T-helper 9 cell (primary cell): ENCODE data around the gene OR5K4.

Experiments used
- DNase-seq: peaks from one replicate; pipeline ENCODE4 v3.0.0-alpha.2; 2020
- total RNA-seq, 2 donors: gene quantifications; one replicate each; lab custom pipeline; 2026; lab: John Stamatoyannopoulos, UW

The OR5K4 gene, protein sequence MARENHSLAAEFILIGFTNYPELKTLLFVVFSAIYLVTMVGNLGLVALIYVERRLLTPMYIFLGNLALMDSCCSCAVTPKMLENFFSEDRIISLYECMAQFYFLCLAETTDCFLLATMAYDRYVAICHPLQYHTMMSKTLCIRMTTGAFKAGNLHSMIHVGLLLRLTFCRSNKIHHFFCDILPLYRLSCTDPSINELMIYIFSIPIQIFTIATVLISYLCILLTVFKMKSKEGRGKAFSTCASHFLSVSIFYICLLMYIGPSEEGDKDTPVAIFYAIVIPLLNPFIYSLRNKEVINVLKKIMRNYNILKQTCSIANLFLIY
- total RNA-seq = 0 reads per million in 2 donors

- DNase-seq = no peak
These were observed at the start of gene OR5K4 for GRCh38 chr3:98353554-98353953. Gene OR5K4 (plus strand): TSS chr3:98353854. CDS start chr3:98353854, 0 bp downstream.

DNA sequence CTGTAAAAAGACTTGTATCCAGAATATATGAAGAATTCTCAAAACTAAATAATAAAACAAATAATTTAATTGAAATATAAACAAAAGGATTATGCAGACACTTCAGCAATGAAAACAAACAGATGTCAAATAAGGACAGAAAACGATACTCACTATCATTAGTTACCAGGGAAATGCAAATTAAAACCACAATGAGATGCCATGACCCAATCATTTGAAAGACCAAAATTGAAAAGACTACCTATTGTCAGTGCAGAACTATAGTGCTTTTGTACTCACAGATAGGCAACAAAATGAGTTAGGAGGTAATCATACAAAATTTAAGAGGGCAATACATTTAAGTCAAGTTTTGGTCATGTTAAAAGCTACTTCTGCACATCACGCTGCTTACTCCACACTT lies 31.6 kb upstream of the OR5K4 start:
- DNase-seq = no peak

GRCh38 chr3:98322686-98323085 lies 31.0 kb upstream of the OR5K4 start:
- DNase-seq = no peak

DNA sequence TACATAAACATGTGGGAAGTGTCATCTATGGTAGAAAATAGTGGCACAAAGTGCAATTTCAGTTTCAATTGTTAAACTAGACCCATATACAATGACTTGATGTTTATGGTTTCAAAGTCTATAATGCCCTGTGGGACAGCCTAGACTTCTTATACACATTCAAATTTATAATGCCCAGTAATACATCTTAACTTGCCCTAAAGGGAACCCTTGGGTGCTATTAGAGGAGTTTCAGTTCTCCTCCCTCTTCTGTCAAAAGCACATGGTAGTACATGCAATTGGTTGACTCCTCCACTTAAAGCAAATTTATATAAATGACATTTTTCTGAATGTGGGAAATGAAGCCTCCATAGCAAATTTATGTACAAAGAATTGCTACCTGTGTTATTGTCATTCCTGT lies 30.2 kb upstream of the OR5K4 start:
- no peak for DNase-seq

DNA sequence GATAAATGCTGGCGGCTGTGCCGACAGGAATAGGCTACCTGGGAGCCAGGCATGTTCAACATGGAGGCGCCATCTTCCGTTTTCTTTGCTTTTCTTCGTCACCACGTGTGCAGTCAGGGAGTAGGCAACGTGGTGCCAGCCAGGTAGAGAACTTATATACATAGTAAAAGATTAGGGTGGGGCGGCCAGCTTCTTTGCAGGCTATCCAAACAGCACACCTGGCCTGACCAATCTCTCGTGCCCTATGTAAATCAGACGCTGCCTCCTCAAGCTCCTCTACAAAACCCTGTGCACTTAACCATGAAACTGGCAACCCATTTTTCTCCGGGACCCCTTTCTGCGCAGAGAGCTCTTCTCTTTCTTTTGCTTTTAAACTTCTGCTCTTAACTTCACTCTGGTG lies 28.6 kb upstream of the OR5K4 start:
- no peak for DNase-seq

DNA sequence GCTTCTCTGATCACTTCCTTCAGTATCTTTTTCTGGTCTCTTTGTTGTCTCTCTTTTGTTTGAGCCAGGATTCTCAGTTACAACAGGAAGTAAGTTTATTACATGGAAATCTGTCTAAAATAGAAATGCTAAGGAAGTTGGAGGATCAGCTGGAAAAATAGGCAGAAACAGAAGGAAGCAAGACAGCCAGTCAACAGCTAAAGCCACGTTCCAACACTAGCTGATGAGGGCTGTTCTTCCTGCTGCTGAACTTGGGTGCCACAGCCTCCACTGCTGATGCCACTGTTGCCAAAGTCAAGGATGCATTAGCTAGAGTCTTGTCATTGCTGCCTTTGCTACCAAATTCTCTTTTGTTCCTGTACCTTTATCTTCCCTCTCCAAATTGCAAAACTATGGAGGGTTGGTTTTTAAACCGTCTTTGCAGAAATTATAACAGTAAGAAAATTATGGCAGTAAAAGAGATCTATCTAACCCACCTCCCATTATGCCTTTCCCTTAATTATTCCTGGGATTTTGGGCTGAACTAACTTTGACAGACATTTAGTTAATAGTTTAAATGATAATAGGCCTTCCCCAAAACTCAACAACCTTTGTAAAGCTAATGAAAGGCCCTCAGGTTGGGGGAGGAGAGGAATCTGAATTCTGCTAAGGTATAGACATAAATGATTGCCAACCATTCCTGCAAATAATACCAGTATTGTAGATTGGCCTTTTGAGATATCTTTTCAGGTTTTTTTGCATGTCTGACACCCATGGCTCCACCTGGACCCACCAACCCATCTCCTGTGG lies 27.4 kb upstream of the OR5K4 start:
- DNase-seq = no peak

- no peak for DNase-seq
These were observed 26.7 kb upstream of the OR5K4 start for GRCh38 chr3:98326945-98327344.

- no peak for DNase-seq
These were observed 24.7 kb upstream of the OR5K4 start for GRCh38 chr3:98328933-98329332.

DNA sequence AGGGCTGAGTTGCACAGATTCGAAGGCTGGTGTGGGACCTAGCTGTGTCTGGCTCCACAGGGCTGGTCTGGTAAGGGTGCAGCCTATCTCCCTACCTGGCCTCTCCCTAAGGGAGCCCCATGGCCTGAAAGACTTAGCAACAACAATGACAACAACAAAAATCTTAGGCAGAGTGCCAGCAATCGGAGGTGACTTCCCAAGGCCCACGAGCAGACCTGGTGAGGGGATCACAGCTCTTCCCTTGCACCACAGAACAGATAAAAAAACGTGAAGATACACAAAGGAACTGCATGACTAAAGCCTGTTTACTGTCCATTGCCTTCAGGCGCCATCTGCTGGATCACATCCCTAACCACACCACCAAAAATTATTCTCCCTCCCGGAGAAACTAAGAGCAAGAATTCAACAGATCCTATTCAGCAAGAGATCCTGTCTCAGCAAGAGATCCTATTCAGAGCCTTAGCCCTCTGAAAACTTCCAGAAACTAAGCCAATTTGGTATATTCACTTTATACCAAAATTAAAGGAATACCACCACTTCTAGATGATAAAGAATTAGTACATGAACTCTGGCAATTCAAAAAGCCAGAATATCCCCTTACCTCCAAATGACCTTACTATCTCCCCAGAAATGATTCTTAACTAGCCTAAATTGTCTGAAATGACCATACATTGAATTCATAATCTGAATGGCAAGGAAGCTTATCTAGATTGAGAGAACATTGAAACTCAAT lies 24.1 kb upstream of the OR5K4 start:
- peak; percentile 28 for DNase-seq

- no peak for DNase-seq
These were observed 22.3 kb upstream of the OR5K4 start for GRCh38 chr3:98331329-98331728.

GRCh38 chr3:98333989-98334606 lies 19.6 kb upstream of the OR5K4 start:
- no peak for DNase-seq

DNA sequence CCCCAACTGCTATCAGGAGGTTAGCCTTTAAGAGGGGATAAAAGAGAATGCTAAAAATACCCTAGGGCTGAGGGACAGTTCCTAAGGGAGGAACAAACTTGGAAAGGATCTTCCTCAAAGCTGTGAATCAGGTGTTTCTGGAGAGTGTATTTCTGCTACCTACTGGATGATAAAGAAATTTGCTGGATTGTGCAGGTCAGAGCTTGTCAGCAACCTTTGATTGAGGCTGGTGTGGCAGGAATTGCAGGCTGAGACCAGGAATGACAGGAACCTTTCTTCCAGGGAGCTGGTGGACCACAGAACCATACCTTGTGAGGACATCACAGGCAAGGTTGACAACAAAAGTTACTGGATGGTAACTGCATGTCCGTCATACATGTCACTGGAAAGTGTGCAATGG lies 14.6 kb upstream of the OR5K4 start:
- no peak for DNase-seq

GRCh38 chr3:98341758-98342157 lies 11.9 kb upstream of the OR5K4 start:
- DNase-seq = no peak

- DNase-seq = no peak
These were observed 9.8 kb upstream of the OR5K4 start for GRCh38 chr3:98343647-98344507.

- no peak for DNase-seq
These were observed 3.6 kb upstream of the OR5K4 start for GRCh38 chr3:98350082-98350481.

DNA sequence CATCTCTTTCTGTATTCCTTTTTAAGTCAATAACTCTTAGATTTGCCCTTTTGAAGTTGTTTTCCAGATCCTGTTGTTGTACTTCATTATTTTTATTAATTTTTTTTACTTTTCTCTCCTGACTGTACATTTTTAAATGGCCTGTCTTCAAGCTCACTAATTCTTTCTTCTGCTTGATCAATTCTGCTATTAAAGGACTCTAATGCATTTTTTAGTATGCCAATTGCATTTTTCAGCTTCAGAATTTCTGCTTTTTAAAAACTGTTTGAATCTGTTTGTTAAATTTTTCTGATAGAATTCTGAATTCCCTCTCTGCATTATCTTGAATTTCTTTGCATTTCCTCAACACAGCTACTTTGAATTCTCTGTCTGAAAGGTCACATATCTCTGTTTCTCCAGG lies 5.6 kb downstream of the OR5K4 start:
- DNase-seq = no peak

GRCh38 chr3:98359993-98360675 lies 6.5 kb downstream of the OR5K4 start:
- DNase-seq = no peak

GRCh38 chr3:98360681-98361080 lies 7.0 kb downstream of the OR5K4 start:
- no peak for DNase-seq

- no peak for DNase-seq
These were observed 7.6 kb downstream of the OR5K4 start for GRCh38 chr3:98361289-98361688.

GRCh38 chr3:98367464-98368246 lies 14.0 kb downstream of the OR5K4 start:
- no peak for DNase-seq

GRCh38 chr3:98371186-98371585 lies 17.5 kb downstream of the OR5K4 start:
- DNase-seq = no peak
